HepG2 (cell line): ENCODE measurements around the gene AGRP. TPM values are rescaled to one million over a fixed set of nuclear protein-coding genes. Genes with fewer than 3 reads are reported as not detected.

ENCODE experiments used
- ATAC-seq: fragments of 200-7000 bp; cut with Tn5 transposase; 3 replicates; pipeline ENCODE4 v1.9.1; 2020; ENCODE audit warnings: mild to moderate bottlenecking, moderate library complexity
- BruUV-seq: library from RNA; stranded (reverse); fragments of 400-500 nt; replicated peaks from 2 replicates; lab custom pipeline; 2021; lab: Mats Ljungman, UMichigan
- CTCF ChIA-PET: fragments of 300-600 bp; formaldehyde crosslinking; extraction: SDS; loops from one replicate; lab custom pipeline; 2021; ENCODE audit warnings: low total read pairs, inconsistent platforms, low intra/inter-chr PET ratio; lab: Yijun Ruan, JAX
- POLR2A ChIA-PET: fragments of 350-600 bp; sonication (Branson Sonifier 250); formaldehyde crosslinking; loops from one replicate; lab custom pipeline; 2020; ENCODE audit warnings: antibody characterized with exemption, inconsistent platforms; lab: Yijun Ruan, JAX
- DNase-seq: peaks from one replicate; pipeline ENCODE4 v3.0.0-alpha.2; 2015; ENCODE audit warnings: low spot score
- FAIRE-seq: peaks from 3 replicates; lab custom pipeline; 2011; peaks lifted over from hg19 to GRCh38; lab: Jason Lieb, UNC
- H2AFZ ChIP-seq: one replicate; pipeline ENCODE4 v1.6.1; 2011; ENCODE audit warnings: low read length, inconsistent platforms
- H3K27ac ChIP-seq: fragments of 300-600 bp; 3 replicates; pipeline ENCODE4 v1.8.0; 2011; ENCODE audit warnings: mixed run types, mild to moderate bottlenecking, mixed read lengths, low read length, inconsistent platforms; ENCODE audit not compliant: insufficient read depth; ENCODE audit errors: extremely low read length
- H3K27me3 ChIP-seq, 2 experiments: fragments of 200-600 bp in 1 of 2; 2 replicates in 1 of 2; 3 replicates in 1 of 2; pipeline versions ENCODE4 v1.6.0 to v1.8.0; 2011; ENCODE audit warnings: low read length in 2 of 2, mild to moderate bottlenecking in 2 of 2, moderate library complexity in 2 of 2, inconsistent platforms in 1 of 2; ENCODE audit not compliant: insufficient read depth in 2 of 2, control insufficient read depth in 1 of 2
- H3K36me3 ChIP-seq, 2 experiments: fragments of 200-600 bp in 1 of 2; replicated peaks in 1 of 2; 2 replicates in 1 of 2; 3 replicates in 1 of 2; pipeline versions ENCODE4 v1.5.1 to v1.8.0; 2011; ENCODE audit warnings: low read length in 2 of 2, inconsistent platforms in 1 of 2; ENCODE audit not compliant: insufficient read depth in 2 of 2, control insufficient read depth in 1 of 2
- H3K4me1 ChIP-seq: 2 replicates; pipeline ENCODE4 v1.5.1; 2012; ENCODE audit warnings: low read length, inconsistent platforms; ENCODE audit not compliant: insufficient read depth
- H3K4me2 ChIP-seq: 2 replicates; pipeline ENCODE4 v1.6.0; 2011; ENCODE audit warnings: low read depth, low read length, inconsistent platforms
- H3K4me3 ChIP-seq, 3 experiments: fragments of 200-600 bp in 1 of 3; sonication (generic), shearing (Covaris generic) in 1 of 3; replicated peaks in 1 of 3; 2 replicates each; pipeline ENCODE4 v1.5.1; 2011 to 2016; ENCODE audit warnings: low read length in 3 of 3, inconsistent platforms in 2 of 3, low read depth in 2 of 3, mild to moderate bottlenecking in 2 of 3, control low read depth in 1 of 3, mixed read lengths in 1 of 3; ENCODE audit not compliant: insufficient read depth in 1 of 3
- H3K79me2 ChIP-seq: one replicate; pipeline ENCODE4 v1.6.1; 2011; ENCODE audit warnings: low read length, inconsistent platforms; ENCODE audit not compliant: insufficient read depth
- H3K9ac ChIP-seq: 2 replicates; pipeline ENCODE4 v1.6.0; 2011; ENCODE audit warnings: mild to moderate bottlenecking, low read depth, low read length, inconsistent platforms; ENCODE audit not compliant: insufficient read depth
- H3K9me3 ChIP-seq: 2 replicates; pipeline ENCODE4 v1.5.1; 2012; ENCODE audit warnings: mild to moderate bottlenecking, low read length
- H4K20me1 ChIP-seq: 2 replicates; pipeline ENCODE4 v1.6.0; 2011; ENCODE audit warnings: inconsistent platforms, mild to moderate bottlenecking, low read length, moderate library complexity; ENCODE audit not compliant: insufficient read depth
- ARNT ChIP-seq: fragments of 450-650 bp; IDR thresholded peaks from 2 replicates; pipeline ENCODE4 v1.6.1; 2017
- CCDC6 ChIP-seq: sonication (generic); formaldehyde crosslinking; IDR thresholded peaks from 2 replicates; pipeline ENCODE4 v1.8.1; 2022; ENCODE audit warnings: mild to moderate bottlenecking, missing genetic modification reagents, moderate library complexity
- ETV5 ChIP-seq: IDR thresholded peaks from 2 replicates; pipeline ENCODE4 v1.6.1; 2018; ENCODE audit warnings: missing biosample characterization, missing genetic modification reagents, inconsistent platforms, borderline replicate concordance
- FOSL2 ChIP-seq: sonication (generic); formaldehyde crosslinking; IDR thresholded peaks from 2 replicates; pipeline ENCODE4 v1.4.0; 2020; ENCODE audit warnings: missing genetic modification reagents
- GABPA ChIP-seq, 2 experiments: IDR thresholded peaks; 2 replicates each; pipeline ENCODE4 v1.6.1; 2011 to 2016; ENCODE audit warnings: low read depth in 2 of 2, low read length in 1 of 2, missing biosample characterization in 1 of 2, missing genetic modification characterization in 1 of 2
- GZF1 ChIP-seq: sonication (generic); formaldehyde crosslinking; IDR thresholded peaks from 2 replicates; pipeline ENCODE4 v1.5.1; 2020; ENCODE audit warnings: mild to moderate bottlenecking, missing genetic modification reagents
- PAF1 ChIP-seq: IDR thresholded peaks from 2 replicates; pipeline ENCODE4 v1.6.1; 2016; ENCODE audit warnings: missing genetic modification reagents, missing compliant biosample characterization
- POLR2AphosphoS2 ChIP-seq: IDR thresholded peaks from 2 replicates; pipeline ENCODE4 v1.6.1; 2011; ENCODE audit warnings: low read depth, low read length, improper control_type of control experiment
- TGIF2 ChIP-seq: IDR thresholded peaks from 2 replicates; pipeline ENCODE4 v1.6.1; 2016; ENCODE audit warnings: control low read depth, missing compliant biosample characterization
- ZNF350 ChIP-seq: sonication (generic); formaldehyde crosslinking; IDR thresholded peaks from 2 replicates; pipeline ENCODE4 v1.4.0; 2020; ENCODE audit warnings: mild to moderate bottlenecking, low read depth, missing genetic modification reagents, borderline replicate concordance
- ZNF430 ChIP-seq: sonication (generic); formaldehyde crosslinking; IDR thresholded peaks from 2 replicates; pipeline ENCODE4 v1.9.0; 2021; ENCODE audit warnings: mild to moderate bottlenecking, missing genetic modification reagents
- ZNF703 ChIP-seq: sonication (generic); formaldehyde crosslinking; IDR thresholded peaks from 2 replicates; pipeline ENCODE4 v1.5.1; 2020; ENCODE audit warnings: missing genetic modification reagents, mild to moderate bottlenecking, moderate library complexity, borderline replicate concordance
- ZNF761 ChIP-seq: sonication (generic); formaldehyde crosslinking; conservative IDR thresholded peaks from 2 replicates; pipeline ENCODE4 v1.4.0; 2020; ENCODE audit warnings: mild to moderate bottlenecking, missing genetic modification reagents
- WGBS: methylation state at CpG from one replicate; pipeline ENCODE4 v1.1.6; 2017; ENCODE audit warnings: low lambda C conversion rate; 5-methylcytosine and 5-hydroxymethylcytosine counted together
- in situ Hi-C: cut with HindIII; loops from 2 replicates; pipeline ENCODE4 v1.10.0; 2017; ENCODE audit warnings: low pct_unique_long_range_greater_than_20kb; ENCODE audit not compliant: extremely low pct_ligation_motif_present
- intact Hi-C: fragments of 100-400 bp; cut with micrococcal nuclease; formaldehyde crosslinking; loops from one replicate; pipeline ENCODE4 v1.10.0; 2022; ENCODE audit not compliant: unreplicated experiment
- polyA plus RNA-seq, 8 experiments: library from polyadenylated mRNA; depleted of rRNA in 3 of 8; stranded (reverse) in 7 of 8; unstranded in 1 of 8; fragments of >200 nt; fragmentation: Illumina TruSeq in 4 of 8; extraction: Trizol in 4 of 8; gene quantifications; 2 replicates each; pipeline versions ENCODE4 v1.2.1 to v1.2.3, GENCODE V29; 2011 to 2016; ENCODE audit warnings: low read depth in 4 of 8, missing spikeins in 1 of 8, mixed read lengths in 1 of 8; ENCODE audit not compliant: insufficient read depth in 1 of 8
- total RNA-seq, 5 experiments: library from RNA; depleted of rRNA; stranded (reverse); fragments of >200 nt; fragmentation: Illumina TruSeq; extraction: Trizol; gene quantifications; 2 replicates each; pipeline ENCODE4 v1.2.3, GENCODE V29; 2016; ENCODE audit warnings: low read depth in 1 of 5
- TF ChIP-seq, protein P1 (sequence below): sonication (generic); formaldehyde crosslinking; IDR thresholded peaks from 2 replicates; pipeline ENCODE4 v1.4.0; 2020; ENCODE audit warnings: mild to moderate bottlenecking, missing genetic modification reagents
- TF ChIP-seq, protein P2 (sequence below): sonication (generic); formaldehyde crosslinking; IDR thresholded peaks from 2 replicates; pipeline ENCODE4 v1.9.0; 2021; ENCODE audit warnings: missing genetic modification reagents, mild to moderate bottlenecking, borderline replicate concordance
- TF ChIP-seq, protein P3 (sequence below): IDR thresholded peaks from 2 replicates; pipeline ENCODE4 v1.6.1; 2016

The AGRP gene
- total and polyA plus RNA-seq, 2 of the 13 experiments (the other 11 are each of a cell fraction or from before 2014, with no cell fraction given), result not detected

DNA sequence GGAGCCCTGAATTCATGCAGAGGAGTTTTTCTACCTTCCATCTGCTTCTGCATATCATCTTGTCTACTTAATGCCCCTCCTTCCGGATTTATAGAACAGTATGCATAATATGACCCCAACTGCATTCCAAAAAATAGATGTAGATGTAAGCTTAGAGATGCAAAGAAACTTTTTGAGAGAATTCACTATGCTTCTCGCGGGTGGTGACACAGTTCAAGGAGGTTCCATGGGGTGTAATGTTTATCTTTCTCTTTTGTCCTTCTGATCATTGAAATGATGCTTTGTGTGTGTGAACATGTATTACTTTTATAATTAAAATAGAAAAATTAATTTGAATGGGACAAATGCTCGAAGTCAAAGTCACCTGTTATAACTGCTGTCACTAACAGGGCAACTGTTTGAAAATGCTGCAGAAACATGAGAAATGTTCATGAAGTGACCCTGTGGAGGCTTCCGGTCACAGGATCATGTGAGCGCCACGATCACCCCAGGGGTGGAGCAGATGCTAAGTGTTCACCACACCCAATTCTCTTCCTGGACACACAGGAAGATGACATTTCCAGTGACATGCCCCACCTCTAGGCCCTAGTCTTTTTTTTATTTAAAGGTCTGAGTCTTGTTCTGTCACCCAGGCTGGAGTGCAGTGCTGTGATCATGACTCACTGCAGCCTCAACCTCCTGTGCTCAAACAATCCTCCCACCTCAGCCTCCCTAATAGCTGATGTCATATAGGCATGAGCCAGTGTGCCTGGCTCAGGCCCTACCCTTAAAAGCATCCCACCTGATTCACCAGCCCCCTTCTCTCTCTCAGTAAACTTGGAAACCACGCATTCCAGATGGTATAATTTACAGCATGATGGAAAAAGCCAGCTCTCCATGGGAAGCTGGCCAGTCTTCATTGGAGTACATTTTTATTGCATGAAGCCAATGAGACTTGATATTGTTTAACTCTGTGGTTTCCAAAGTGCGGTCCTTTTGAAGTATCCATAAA is 21.0 kb upstream of the AGRP start:
- Histone ChIP-seq H3K79me2 (no peaks in the 10 kb centered on the region), H3K9me3 (no peaks in the 10 kb centered on the region), H3K9ac (no peak overlapping the region), H3K36me3 (no peaks in the 10 kb centered on the region), H3K27me3 (no peaks in the 10 kb centered on the region), H3K4me3 (no peak overlapping the region), H2AFZ (no peak overlapping the region), H3K4me2 (peak overlapping the region; percentile 24; the same call in 1 of the 2 replicates), H3K4me1 (peaks cover 14% of the 10 kb centered on the region), H4K20me1 (no peaks in the 10 kb centered on the region), H3K27ac (no peak overlapping the region)
- 39% methylated on average over 9 of the region's 9 CpGs for WGBS
- ChIA-PET CTCF (interaction anchor here (0.9 kb wide), 1 partner anchor 10 kb away, joined by 3 read pairs; no protein-coding TSS in a partner anchor), POLR2A (no interaction called here)
- DNase-seq, result peak; percentile 56
- FAIRE-seq, result no peak
- peak; percentile 58 for ATAC-seq
- no TSS peak for BruUV-seq
- in situ Hi-C loops, result no loop called here
- intact Hi-C loops, result no loop called here
- TF ChIP-seq FOSL2 (CRISPR knock-in tag) (peak; percentile 80), TGIF2 (CRISPR knock-in tag) (no peak), ZNF430 (CRISPR knock-in tag) (no peak), GABPA (IDR thresholded peaks at IDR 0.05; ENCODE audit: low read depth, low read length) (no peak), GABPA (CRISPR knock-in tag; IDR thresholded peaks at IDR 0.05; ENCODE audit: low read depth) (peak; percentile 71), ZNF761 (CRISPR knock-in tag) (no peak), ZNF350 (CRISPR knock-in tag) (no peak), POLR2AphosphoS2 (no peak), PAF1 (CRISPR knock-in tag) (no peak), CCDC6 (CRISPR knock-in tag) (no peak), ZNF703 (CRISPR knock-in tag) (no peak), ARNT (no peak), ETV5 (CRISPR knock-in tag) (peak; percentile 50; the same call in 1 of the 2 replicates), GZF1 (no peak)
- TF ChIP-seq, protein P1, sequence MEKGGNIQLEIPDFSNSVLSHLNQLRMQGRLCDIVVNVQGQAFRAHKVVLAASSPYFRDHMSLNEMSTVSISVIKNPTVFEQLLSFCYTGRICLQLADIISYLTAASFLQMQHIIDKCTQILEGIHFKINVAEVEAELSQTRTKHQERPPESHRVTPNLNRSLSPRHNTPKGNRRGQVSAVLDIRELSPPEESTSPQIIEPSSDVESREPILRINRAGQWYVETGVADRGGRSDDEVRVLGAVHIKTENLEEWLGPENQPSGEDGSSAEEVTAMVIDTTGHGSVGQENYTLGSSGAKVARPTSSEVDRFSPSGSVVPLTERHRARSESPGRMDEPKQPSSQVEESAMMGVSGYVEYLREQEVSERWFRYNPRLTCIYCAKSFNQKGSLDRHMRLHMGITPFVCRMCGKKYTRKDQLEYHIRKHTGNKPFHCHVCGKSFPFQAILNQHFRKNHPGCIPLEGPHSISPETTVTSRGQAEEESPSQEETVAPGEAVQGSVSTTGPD, result no peak
- TF ChIP-seq, protein P2, sequence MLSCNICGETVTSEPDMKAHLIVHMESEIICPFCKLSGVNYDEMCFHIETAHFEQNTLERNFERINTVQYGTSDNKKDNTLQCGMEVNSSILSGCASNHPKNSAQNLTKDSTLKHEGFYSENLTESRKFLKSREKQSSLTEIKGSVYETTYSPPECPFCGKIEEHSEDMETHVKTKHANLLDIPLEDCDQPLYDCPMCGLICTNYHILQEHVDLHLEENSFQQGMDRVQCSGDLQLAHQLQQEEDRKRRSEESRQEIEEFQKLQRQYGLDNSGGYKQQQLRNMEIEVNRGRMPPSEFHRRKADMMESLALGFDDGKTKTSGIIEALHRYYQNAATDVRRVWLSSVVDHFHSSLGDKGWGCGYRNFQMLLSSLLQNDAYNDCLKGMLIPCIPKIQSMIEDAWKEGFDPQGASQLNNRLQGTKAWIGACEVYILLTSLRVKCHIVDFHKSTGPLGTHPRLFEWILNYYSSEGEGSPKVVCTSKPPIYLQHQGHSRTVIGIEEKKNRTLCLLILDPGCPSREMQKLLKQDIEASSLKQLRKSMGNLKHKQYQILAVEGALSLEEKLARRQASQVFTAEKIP (CRISPR knock-in tag), result no peak
- TF ChIP-seq, protein P3, sequence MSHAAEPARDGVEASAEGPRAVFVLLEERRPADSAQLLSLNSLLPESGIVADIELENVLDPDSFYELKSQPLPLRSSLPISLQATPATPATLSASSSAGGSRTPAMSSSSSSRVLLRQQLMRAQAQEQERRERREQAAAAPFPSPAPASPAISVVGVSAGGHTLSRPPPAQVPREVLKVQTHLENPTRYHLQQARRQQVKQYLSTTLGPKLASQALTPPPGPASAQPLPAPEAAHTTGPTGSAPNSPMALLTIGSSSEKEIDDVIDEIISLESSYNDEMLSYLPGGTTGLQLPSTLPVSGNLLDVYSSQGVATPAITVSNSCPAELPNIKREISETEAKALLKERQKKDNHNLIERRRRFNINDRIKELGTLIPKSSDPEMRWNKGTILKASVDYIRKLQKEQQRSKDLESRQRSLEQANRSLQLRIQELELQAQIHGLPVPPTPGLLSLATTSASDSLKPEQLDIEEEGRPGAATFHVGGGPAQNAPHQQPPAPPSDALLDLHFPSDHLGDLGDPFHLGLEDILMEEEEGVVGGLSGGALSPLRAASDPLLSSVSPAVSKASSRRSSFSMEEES, result peak; percentile 43; the same call in 1 of the 2 replicates
